Ramos (cell line): Measurements from ENCODE around the gene COPS8.

Experiments used
- in situ Hi-C: fragments of 300-500 bp; cut with MboI; formaldehyde crosslinking; loops from one replicate; pipeline ENCODE4 v1.14.3; 2022; ENCODE audit warnings: low sequenced_read_pairs; ENCODE audit not compliant: unreplicated experiment

COPS8 gene

GRCh38 chr2:237097911-237098702 lies 12.4 kb downstream of the COPS8 start:
- in situ Hi-C loops, result no loop called here

GRCh38 chr2:237099804-237100203 lies 14.1 kb downstream of the COPS8 start:
- in situ Hi-C loops, result no loop called here

DNA sequence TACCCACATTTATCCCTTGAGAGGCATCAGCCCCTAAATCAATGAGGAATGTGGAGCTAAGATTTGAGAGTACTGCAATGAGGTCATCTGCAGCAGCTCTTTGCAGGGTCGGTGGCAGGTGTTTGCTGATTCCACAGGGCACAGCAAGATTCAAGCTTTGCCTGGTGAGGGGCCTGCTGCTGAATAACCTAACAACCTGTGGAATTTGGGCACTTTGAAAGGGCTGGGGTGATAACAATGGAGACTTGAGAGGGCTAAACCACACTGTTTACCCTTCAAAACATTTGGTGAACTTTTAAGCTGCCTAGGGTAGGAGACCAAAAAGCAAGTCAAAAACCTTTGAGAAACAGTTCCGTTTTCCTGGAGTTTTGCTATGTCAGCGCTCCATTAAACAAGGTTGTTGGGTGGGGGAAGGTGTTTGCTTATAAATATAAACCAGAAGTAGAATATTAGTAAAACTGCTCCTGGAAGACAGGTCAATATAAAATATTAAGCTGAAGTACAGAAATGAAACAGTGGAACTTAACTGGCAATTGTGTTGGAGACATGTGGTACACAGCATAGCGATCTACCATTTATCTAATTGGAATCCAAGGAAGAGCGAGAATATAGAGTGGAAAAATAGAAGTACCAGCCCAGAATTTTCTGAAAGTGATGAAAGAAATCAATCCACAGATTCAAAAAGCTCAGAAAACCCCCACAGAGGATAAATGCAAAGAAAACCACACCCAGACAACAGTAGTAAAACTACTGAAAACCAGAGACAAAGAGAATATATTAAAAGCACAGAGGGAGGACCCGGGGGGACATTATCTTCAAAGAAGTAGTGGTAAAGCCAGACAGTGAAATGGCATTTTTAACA lies 15.7 kb downstream of the COPS8 start:
- in situ Hi-C loops, result no loop called here

GRCh38 chr2:237102428-237102827 lies 16.7 kb downstream of the COPS8 start:
- in situ Hi-C loops, result no loop called here

DNA sequence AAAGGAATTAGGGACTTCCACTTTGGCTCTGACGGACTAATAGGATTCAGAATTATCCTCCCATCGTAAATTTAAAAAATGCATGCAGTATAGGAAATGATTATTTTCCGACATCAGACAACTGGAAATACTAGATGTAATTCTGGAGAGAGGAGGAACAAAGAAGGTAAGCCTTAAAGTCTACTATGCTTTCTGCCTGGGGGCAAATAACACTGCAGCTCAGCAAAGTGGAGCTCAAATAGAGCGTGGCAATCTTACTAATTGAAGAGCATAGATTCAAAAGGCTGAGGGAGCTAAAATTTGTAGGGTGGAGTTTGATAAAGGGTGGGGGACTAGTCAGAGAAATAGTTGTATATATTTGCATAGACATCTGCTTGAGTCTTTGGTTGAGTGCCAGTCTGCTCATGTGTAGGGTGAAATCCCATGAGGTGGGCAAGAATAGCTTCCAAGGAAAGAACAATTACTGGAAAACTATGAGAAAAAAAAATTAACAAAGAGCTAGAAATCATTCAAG lies 23.8 kb downstream of the COPS8 start:
- in situ Hi-C loops, result no loop called here

GRCh38 chr2:237113026-237113795 lies 27.5 kb downstream of the COPS8 start:
- in situ Hi-C loops, result no loop called here

DNA sequence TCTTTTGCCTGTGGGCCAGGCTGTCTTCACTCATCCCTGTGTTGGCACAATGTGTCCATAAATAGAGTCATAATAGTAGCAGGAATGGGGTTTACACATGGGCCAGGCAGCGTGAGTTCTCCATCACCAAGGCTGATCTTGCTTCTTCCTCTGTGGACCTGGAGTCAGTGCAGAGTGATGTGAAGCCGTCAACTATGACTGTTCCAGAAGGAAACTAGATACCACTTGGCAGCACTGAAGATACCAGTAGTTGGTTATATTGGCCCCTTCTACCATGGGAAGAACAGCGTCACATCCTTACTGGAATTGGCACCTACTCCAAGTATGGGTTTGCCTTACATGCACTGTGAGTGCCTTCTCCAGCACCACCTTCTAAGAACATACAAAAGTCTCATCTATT lies 30.2 kb downstream of the COPS8 start:
- in situ Hi-C loops, result no loop called here

DNA sequence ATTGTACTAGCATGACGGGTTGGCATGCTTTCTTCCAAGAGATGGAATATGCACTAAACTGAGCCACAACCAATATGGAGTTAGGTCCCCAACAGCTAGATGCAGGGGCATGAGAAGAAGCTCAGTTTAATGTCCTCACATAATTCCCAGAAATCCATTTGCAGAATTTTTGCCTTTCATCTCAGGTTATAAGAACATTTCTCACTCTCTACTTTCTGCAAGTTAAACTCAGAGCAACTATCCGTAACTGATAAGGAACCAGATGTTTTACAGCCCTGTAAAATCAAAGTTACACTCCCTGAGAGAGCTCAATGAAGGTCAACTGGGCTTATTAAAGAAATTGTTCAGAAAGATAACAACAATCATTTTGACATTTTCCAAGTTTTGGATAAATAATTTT lies 30.7 kb downstream of the COPS8 start:
- in situ Hi-C loops, result no loop called here

- in situ Hi-C loops, result no loop called here
These were observed 32.3 kb downstream of the COPS8 start for GRCh38 chr2:237118025-237118424.

DNA sequence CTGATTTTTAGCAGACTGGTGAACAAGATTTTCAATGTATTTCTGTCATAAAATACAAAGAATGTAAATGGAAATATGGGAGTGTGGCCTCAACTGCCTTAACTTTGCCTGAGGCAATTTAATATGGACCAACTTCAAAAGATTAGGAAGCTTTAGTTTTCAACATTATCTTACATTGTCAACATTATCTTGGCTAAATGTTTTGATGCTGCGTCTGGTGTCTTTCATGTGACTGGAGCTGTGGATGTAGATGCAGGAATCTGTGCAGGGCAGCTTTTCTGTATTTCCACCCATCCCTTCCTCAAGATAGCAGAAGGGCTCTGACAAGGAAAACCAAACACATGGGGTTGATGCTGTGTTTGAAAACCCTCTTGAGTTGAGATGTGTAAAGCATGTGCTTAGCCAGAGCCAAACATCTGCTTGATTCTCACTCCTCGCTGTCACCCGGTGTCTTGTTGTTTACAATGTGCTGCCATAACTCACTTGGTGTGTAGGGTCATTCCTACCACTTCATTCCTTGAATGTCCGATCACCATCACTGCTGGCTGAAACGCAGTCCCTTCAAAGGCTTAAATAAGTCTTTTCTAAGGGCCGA lies 33.0 kb downstream of the COPS8 start:
- in situ Hi-C loops, result no loop called here

- in situ Hi-C loops, result no loop called here
These were observed 35.2 kb downstream of the COPS8 start for GRCh38 chr2:237120916-237121315.

- in situ Hi-C loops, result no loop called here
These were observed 35.6 kb downstream of the COPS8 start for GRCh38 chr2:237121321-237121720.

DNA sequence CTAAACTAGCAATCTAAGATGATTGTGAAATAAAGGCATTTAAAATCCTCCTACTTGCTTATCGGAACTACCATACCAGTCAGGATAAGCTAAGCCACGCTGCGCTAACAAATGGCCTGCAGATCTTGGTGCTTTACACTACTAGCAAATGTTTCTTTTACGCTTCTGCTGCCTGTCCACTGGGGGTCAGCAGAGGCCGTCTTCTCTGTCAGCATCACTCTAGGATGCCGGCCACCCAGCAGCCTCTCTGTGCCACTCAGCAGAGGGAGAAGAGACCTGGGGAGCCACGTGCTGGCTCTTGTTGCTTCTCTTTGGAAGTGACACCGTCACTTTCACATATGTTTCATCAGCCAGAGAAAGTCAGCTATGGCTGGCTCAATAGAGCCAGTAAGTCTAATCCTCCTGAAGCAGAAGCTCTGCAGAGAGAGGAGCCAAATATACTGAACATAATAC lies 36.6 kb downstream of the COPS8 start:
- in situ Hi-C loops, result no loop called here

GRCh38 chr2:237124820-237125219 lies 39.1 kb downstream of the COPS8 start:
- in situ Hi-C loops, result no loop called here

- in situ Hi-C loops, result no loop called here
These were observed 40.3 kb downstream of the COPS8 start for GRCh38 chr2:237125967-237126366.

- in situ Hi-C loops, result no loop called here
These were observed 41.0 kb downstream of the COPS8 start for GRCh38 chr2:237126519-237127174.

DNA sequence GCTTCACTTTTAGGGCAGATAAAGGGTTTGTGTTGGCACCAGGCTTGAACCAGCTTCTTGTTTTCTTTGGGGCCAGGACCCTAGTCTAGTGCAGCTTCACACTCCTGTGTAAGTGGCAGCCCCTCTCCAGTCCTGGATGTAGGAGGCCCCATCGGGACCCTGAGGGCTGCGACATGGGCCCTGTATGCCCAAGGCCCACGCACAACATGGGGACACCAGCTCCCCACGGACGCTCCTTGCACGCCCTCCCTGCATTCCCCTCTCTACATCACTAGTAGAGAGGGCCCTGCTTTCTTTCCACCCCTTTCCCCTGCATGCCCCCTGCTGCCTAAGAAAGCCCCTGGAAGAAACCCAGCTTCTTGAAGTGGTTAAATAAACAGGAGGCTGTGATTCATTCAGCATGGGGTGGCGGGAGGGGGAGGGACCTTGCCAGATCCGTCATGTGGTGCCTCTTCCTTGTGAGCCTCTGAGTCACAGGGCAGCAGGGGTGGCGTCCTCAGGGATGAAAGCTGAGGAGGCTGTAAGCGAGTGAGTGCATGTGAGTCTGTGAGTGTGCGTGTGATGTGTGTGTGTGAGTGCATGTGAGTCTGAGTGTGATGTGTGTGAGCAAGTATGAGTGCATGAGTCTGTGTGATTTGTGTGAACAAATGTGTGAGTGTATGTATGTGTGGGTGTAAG lies 42.5 kb downstream of the COPS8 start:
- in situ Hi-C loops, result no loop called here

DNA sequence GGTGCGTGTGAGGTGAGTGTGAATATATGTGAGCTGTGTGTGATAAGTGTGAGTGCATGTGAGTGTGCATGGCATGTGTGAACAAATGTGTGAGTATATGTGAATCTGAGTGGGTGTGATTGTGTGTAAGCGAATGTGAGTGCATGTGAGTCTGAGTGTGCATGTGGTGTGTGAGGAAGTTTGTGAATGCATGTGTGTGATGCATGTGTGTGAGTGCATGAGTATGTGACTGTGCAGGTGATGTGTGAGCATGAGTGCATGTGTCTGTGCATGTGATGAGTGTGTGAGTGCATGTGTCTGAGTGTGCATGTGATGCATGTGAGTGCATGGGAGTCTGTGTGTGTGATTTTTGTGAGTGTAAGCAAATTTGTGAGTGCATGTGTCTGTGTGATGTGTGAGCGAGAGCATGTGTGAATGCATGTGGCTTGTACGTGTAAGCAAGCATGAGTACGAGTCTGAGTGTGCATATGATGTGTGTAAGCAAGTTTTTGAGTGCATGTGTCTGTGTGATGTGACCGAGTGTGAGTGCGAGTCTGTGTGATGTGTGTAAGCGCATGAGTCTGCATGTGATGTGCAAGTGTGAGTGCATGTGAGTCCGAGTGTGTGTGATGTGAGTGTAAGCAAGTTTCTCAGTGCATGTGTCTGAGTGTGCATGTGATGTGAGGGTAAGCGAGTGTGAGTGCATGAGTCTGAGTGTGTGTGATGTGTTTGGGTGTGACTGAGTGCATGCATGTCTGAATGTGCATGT lies 43.3 kb downstream of the COPS8 start:
- in situ Hi-C loops, result no loop called here
